ENCODE data around the gene ASPM. TPM values are rescaled to one million over a fixed set of nuclear protein-coding genes. Genes with fewer than 3 reads are reported as not detected.
A peak's percentile ranks its signal among the peaks of the same experiment; 100 is the strongest.

Gene ASPM
- polyA plus RNA-seq, 2 of the 4 experiments (the other 2 are of a cell fraction): 19.0 to 35.5 TPM

DNA sequence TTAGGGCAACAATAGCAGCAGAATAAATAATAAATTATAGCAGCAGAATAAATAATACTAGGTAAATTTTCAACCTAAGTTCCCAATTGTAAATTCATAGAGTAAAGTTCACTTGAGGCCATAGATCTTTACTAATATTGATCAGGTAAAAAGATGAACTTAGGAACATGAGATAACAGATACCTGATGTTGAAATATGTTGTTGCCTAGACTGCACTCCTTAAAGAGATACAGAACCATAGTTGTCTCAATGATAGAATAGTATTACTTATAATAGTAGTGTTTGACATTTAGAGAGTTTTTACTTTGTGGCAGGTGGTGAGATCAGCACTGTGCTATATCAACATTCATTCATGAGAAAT lies 79.0 kb downstream of the ASPM start:
- POLR2A ChIA-PET: no interaction called here
- CTCF ChIA-PET: interaction anchor here (1.2 kb wide), 1 partner anchor 12 kb away, joined by 3 read pairs; no protein-coding TSS in a partner anchor
- no peak for TF ChIP-seq EP300 (IDR thresholded peaks at IDR 0.05)
- no peak for TF ChIP-seq NR3C1 (IDR thresholded peaks at IDR 0.05)
- no peak for TF ChIP-seq POLR2AphosphoS2 (conservative IDR thresholded peaks at IDR 0.05; ENCODE audit: low read length)
- no peak for TF ChIP-seq MAZ (IDR thresholded peaks at IDR 0.05; ENCODE audit: borderline replicate concordance, low read depth, low read length)
- TF ChIP-seq, protein P1, sequence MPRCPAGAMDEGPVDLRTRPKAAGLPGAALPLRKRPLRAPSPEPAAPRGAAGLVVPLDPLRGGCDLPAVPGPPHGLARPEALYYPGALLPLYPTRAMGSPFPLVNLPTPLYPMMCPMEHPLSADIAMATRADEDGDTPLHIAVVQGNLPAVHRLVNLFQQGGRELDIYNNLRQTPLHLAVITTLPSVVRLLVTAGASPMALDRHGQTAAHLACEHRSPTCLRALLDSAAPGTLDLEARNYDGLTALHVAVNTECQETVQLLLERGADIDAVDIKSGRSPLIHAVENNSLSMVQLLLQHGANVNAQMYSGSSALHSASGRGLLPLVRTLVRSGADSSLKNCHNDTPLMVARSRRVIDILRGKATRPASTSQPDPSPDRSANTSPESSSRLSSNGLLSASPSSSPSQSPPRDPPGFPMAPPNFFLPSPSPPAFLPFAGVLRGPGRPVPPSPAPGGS (IDR thresholded peaks at IDR 0.05): no peak
- TF ChIP-seq, protein P2, sequence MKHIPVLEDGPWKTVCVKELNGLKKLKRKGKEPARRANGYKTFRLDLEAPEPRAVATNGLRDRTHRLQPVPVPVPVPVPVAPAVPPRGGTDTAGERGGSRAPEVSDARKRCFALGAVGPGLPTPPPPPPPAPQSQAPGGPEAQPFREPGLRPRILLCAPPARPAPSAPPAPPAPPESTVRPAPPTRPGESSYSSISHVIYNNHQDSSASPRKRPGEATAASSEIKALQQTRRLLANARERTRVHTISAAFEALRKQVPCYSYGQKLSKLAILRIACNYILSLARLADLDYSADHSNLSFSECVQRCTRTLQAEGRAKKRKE (CRISPR knock-in tag; IDR thresholded peaks at IDR 0.05; ENCODE audit: low read depth): no peak
- TF ChIP-seq FOSB (CRISPR knock-in tag; IDR thresholded peaks at IDR 0.05): no peak
- TF ChIP-seq, protein P3, sequence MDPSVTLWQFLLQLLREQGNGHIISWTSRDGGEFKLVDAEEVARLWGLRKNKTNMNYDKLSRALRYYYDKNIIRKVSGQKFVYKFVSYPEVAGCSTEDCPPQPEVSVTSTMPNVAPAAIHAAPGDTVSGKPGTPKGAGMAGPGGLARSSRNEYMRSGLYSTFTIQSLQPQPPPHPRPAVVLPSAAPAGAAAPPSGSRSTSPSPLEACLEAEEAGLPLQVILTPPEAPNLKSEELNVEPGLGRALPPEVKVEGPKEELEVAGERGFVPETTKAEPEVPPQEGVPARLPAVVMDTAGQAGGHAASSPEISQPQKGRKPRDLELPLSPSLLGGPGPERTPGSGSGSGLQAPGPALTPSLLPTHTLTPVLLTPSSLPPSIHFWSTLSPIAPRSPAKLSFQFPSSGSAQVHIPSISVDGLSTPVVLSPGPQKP (IDR thresholded peaks at IDR 0.05; ENCODE audit: low read depth, low read length): no peak
- no peak for TF ChIP-seq SMC3 (IDR thresholded peaks at IDR 0.05)
- no peak for TF ChIP-seq ESRRA (IDR thresholded peaks at IDR 0.05; ENCODE audit: borderline replicate concordance, low read length)
- no peak for TF ChIP-seq EHMT2 (IDR thresholded peaks at IDR 0.05; ENCODE audit: low read depth)
- H3K4me2 ChIP-seq: peak overlapping the region; percentile 49
- H3K27ac ChIP-seq: no peak overlapping the region
- FAIRE-seq: no peak
- H3K9me3 ChIP-seq: no peaks in the 10 kb centered on the region; the same call in 2 of the 3 replicates
- DNase-seq (ENCODE audit: low read depth in 1 of 2, low spot score in 1 of 2): no peak
- H3K4me3 ChIP-seq: no peak overlapping the region
- peaks cover 15% of the 10 kb centered on the region; the same call in 2 of the 3 replicates for H3K4me1 ChIP-seq
- ATAC-seq: no peak

DNA sequence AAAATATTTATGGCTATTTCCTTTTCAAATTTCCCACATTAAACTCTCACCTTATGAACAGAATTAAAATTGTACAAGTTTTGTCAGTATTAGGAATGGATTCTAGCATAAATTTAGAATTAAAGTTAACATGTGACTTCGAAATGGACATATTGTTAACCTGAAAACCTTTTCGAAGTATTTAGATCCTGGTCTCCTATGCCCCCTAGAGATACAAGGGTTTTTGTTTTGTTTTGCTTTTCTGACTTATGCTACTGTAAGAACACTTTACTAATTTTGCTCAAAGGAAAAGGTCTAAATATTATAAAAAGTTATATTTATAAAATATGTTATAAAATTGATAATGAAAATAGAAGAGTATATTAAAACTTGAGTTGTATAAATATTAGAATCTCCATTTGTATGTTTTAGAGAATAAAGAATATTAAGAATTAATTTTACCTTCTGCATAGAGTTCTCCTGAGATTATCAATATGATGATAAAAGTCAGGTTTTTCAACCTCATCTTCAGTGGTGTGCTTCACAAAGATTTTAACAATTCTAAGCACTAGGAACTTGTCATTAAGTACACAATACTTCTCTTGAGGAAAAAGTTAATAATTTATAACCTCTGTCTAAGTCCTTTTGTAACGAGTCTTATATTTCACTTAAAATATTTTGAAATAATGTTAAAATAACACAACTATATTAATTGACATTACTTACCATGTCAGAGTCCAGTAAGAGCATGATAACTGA lies 79.6 kb downstream of the ASPM start, which contains the start of gene F13B:
TSS of gene F13B (minus strand) at position 542 of the 738 bp plus-strand sequence. CDS start at position 505, 37 bp downstream.
- H3K4me1 ChIP-seq: peaks cover 15% of the 10 kb centered on the region; the same call in 2 of the 3 replicates
- 49% methylated on average over 3 of the region's 3 CpGs for WGBS (ENCODE audit: missing lambda C conversion rate)
- H3K4me3 ChIP-seq: no peak within 1 kb of the TSS
- POLR2A ChIA-PET: no interaction called here
- peak in 1 of 2 experiments; percentile 19 for DNase-seq (ENCODE audit: low read depth in 1 of 2, low spot score in 1 of 2)
- H3K27ac ChIP-seq: peak within 1 kb of the TSS in 1 of 2 experiments; percentile 31; a peak in 1 of 6 replicates
- H3K4me2 ChIP-seq: peak within 1 kb of the TSS; percentile 49
- ATAC-seq: no peak
- no peaks in the 10 kb centered on the region; the same call in 2 of the 3 replicates for H3K9me3 ChIP-seq
- no peak for FAIRE-seq
- TF ChIP-seq CBX2 (IDR thresholded peaks at IDR 0.05; ENCODE audit: borderline replicate concordance, low read depth): no peak
- peak; percentile 43 to 48 for TF ChIP-seq RAD21 (conservative IDR thresholded peaks at IDR 0.05 in 1 of 2, IDR thresholded peaks at IDR 0.05 in 1 of 2)
- 0 out of 3 replicates have a peak, but pooled peaks have one; percentile 11 for TF ChIP-seq SMC3 (IDR thresholded peaks at IDR 0.05)
- TF ChIP-seq, protein P4, sequence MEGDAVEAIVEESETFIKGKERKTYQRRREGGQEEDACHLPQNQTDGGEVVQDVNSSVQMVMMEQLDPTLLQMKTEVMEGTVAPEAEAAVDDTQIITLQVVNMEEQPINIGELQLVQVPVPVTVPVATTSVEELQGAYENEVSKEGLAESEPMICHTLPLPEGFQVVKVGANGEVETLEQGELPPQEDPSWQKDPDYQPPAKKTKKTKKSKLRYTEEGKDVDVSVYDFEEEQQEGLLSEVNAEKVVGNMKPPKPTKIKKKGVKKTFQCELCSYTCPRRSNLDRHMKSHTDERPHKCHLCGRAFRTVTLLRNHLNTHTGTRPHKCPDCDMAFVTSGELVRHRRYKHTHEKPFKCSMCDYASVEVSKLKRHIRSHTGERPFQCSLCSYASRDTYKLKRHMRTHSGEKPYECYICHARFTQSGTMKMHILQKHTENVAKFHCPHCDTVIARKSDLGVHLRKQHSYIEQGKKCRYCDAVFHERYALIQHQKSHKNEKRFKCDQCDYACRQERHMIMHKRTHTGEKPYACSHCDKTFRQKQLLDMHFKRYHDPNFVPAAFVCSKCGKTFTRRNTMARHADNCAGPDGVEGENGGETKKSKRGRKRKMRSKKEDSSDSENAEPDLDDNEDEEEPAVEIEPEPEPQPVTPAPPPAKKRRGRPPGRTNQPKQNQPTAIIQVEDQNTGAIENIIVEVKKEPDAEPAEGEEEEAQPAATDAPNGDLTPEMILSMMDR (IDR thresholded peaks at IDR 0.05): peak; percentile 23; the same call in 2 of the 3 replicates
- CTCF ChIA-PET: no interaction called here

DNA sequence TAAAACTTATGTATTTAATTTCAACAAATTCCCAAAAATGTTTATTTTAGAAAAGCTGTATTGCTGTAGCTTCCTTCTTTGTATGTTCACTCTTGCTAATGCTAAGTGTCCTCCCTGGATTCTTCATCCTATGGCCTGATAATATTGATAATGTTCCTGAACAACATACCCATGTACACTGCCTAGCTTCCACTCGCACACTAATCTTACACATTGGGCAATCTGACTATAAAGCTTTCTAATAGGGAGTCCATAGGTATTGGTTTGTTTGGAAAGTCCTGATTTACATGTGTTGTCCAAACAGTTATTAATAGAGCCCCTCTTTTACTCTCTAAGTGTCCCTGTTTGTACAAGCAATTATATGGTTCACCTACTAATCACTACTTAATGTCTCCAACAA lies 80.2 kb downstream of the ASPM start:
- Histone ChIP-seq H3K4me3 (no peak overlapping the region), H3K9me3 (no peaks in the 10 kb centered on the region; the same call in 2 of the 3 replicates), H3K27ac (no peak overlapping the region; a peak in 1 of 6 replicates), H3K4me1 (peaks cover 15% of the 10 kb centered on the region; the same call in 2 of the 3 replicates), H3K4me2 (no peak overlapping the region; the same call in 2 of the 3 replicates)
- DNase-seq (ENCODE audit: low read depth in 1 of 2, low spot score in 1 of 2) (no peak), ATAC-seq (no peak), FAIRE-seq (no peak)
- WGBS (ENCODE audit: missing lambda C conversion rate): 86% methylated on average over 1 of the region's 1 CpG
- ChIA-PET POLR2A (no interaction called here), CTCF (no interaction called here)
- no peak for TF ChIP-seq ZC3H11A (IDR thresholded peaks at IDR 0.05)
- TF ChIP-seq, protein P5, sequence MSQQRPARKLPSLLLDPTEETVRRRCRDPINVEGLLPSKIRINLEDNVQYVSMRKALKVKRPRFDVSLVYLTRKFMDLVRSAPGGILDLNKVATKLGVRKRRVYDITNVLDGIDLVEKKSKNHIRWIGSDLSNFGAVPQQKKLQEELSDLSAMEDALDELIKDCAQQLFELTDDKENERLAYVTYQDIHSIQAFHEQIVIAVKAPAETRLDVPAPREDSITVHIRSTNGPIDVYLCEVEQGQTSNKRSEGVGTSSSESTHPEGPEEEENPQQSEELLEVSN (IDR thresholded peaks at IDR 0.05; ENCODE audit: borderline replicate concordance, low read depth): no peak
- no peak for TF ChIP-seq FOXS1 (CRISPR knock-in tag; IDR thresholded peaks at IDR 0.05)
- no peak for TF ChIP-seq MAFK (IDR thresholded peaks at IDR 0.05; ENCODE audit: partially characterized antibody)
- TF ChIP-seq, protein P6, sequence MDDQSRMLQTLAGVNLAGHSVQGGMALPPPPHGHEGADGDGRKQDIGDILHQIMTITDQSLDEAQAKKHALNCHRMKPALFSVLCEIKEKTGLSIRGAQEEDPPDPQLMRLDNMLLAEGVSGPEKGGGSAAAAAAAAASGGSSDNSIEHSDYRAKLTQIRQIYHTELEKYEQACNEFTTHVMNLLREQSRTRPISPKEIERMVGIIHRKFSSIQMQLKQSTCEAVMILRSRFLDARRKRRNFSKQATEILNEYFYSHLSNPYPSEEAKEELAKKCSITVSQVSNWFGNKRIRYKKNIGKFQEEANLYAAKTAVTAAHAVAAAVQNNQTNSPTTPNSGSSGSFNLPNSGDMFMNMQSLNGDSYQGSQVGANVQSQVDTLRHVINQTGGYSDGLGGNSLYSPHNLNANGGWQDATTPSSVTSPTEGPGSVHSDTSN (IDR thresholded peaks at IDR 0.05): no peak
- TF ChIP-seq NR3C1 (IDR thresholded peaks at IDR 0.05): no peak
- TF ChIP-seq, protein P7, sequence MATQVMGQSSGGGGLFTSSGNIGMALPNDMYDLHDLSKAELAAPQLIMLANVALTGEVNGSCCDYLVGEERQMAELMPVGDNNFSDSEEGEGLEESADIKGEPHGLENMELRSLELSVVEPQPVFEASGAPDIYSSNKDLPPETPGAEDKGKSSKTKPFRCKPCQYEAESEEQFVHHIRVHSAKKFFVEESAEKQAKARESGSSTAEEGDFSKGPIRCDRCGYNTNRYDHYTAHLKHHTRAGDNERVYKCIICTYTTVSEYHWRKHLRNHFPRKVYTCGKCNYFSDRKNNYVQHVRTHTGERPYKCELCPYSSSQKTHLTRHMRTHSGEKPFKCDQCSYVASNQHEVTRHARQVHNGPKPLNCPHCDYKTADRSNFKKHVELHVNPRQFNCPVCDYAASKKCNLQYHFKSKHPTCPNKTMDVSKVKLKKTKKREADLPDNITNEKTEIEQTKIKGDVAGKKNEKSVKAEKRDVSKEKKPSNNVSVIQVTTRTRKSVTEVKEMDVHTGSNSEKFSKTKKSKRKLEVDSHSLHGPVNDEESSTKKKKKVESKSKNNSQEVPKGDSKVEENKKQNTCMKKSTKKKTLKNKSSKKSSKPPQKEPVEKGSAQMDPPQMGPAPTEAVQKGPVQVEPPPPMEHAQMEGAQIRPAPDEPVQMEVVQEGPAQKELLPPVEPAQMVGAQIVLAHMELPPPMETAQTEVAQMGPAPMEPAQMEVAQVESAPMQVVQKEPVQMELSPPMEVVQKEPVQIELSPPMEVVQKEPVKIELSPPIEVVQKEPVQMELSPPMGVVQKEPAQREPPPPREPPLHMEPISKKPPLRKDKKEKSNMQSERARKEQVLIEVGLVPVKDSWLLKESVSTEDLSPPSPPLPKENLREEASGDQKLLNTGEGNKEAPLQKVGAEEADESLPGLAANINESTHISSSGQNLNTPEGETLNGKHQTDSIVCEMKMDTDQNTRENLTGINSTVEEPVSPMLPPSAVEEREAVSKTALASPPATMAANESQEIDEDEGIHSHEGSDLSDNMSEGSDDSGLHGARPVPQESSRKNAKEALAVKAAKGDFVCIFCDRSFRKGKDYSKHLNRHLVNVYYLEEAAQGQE (IDR thresholded peaks at IDR 0.05): no peak
